Retina (tissue), 1 donor: Measurements from ENCODE around the gene PGS1.
"Not testable (repeated sequence)": the region's sequence is repeated elsewhere in the genome, so short reads cannot be mapped to it uniquely, and the experiment has no call there.

Experiments
- DNase-seq: peaks from one replicate; pipeline ENCODE4 v3.0.0-alpha.2; 2016

The PGS1 gene, protein sequence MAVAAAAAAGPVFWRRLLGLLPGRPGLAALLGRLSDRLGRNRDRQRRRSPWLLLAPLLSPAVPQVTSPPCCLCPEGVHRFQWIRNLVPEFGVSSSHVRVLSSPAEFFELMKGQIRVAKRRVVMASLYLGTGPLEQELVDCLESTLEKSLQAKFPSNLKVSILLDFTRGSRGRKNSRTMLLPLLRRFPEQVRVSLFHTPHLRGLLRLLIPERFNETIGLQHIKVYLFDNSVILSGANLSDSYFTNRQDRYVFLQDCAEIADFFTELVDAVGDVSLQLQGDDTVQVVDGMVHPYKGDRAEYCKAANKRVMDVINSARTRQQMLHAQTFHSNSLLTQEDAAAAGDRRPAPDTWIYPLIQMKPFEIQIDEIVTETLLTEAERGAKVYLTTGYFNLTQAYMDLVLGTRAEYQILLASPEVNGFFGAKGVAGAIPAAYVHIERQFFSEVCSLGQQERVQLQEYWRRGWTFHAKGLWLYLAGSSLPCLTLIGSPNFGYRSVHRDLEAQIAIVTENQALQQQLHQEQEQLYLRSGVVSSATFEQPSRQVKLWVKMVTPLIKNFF

DNA sequence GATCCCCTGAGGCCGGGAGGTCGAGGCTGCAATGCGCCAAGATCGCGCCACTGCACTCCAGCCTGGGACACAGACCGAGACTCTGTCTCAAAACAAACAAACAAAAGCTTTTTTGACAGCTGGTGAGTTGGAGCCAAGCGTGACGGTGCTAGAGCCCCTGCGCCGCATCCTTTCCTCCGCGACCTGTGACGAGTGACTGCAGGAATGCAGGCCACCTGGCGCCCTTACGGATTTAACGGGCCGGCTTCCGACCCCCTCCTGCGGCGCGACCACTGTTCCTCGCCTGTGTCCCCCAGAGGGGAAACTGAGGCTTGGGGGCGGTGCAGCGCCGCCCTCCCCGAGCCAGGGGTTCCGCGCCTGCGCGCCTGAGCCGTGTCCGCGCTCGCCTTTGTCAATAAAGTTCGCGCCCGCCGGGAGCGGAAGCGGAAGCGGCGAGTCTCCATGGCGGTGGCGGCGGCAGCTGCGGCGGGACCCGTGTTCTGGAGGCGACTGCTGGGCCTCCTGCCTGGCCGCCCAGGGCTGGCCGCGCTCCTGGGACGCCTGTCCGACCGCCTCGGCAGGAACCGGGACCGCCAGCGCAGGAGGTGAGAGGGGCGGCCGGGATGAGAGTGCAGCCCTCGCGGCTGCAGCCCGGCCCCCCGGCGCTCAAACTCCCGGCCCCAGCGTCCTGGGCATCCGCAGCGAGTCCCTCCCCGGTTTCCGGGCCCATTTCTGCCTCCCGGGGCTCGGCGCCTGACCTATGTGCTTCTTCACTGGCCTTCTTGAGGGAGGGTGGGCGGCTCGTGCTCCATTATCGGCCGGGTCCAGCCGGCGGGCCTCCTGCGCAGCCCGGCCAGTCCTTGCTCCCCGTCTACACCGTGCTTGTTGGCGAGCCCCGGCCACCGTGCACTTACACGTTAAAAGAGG, at the start of gene PGS1:
Gene PGS1 (plus strand): TSS at position 425 of the 906 bp plus-strand sequence. CDS start 17 bp downstream, at position 442.
- DNase-seq, result peak; percentile 95

- DNase-seq, result no peak
Observed at GRCh38 chr17:78329263-78330059, 49.0 kb upstream of the PGS1 start.

DNA sequence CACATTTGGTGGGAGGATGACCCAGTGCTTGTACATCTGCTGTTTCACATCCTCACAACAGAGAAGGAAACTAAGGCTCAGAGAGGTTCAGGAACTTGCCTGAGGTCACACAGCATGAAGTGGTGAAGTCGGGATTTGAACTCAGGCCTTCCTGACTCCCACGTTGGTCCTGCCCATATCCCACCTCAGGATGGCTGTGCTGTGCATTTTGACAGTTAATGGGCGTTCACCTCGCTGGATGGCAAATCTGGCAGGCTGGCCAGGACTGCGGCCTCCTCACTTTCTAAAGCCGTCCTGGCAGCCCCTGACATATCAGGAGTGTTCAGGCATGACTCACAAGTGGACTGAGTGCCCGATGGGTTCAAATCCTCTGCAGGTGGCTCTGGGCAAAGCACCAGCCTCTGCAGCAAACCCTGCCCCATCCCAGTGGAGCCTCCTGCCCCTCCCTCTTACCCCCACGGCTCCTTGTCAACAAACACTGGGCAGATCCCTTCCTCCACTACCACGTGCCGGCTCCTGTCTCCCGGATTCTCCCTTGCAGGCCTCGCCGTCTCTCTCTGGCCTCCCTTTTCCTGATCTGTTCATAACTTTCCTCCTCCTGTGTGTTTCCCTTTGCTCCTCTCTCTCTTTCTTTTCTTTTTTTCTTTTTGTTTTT, 47.8 kb upstream of the PGS1 start:
- no peak for DNase-seq

GRCh38 chr17:78331355-78331754, 47.1 kb upstream of the PGS1 start:
- not testable (repeated sequence) for DNase-seq

DNA sequence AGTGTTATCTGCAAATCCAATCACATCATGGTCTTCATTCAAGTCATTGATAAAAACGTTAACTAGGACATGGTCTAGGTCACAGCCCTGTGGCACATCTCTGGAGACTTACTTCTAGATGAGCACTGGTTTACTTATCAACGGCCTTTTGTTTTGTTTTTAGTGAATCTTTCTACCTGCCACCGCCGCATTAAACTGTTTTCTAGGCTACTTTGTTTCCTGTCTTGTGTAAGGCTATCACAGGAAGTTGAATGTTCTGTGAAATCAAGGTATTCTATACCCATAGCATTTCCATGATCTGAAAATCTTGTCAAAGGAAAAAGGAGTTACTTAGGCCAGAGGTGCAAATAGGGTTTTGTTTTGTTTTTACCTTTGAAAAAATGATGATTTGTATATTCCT, 45.5 kb upstream of the PGS1 start:
- DNase-seq, result no peak

GRCh38 chr17:78335209-78335608, 43.2 kb upstream of the PGS1 start:
- DNase-seq, result no peak

DNA sequence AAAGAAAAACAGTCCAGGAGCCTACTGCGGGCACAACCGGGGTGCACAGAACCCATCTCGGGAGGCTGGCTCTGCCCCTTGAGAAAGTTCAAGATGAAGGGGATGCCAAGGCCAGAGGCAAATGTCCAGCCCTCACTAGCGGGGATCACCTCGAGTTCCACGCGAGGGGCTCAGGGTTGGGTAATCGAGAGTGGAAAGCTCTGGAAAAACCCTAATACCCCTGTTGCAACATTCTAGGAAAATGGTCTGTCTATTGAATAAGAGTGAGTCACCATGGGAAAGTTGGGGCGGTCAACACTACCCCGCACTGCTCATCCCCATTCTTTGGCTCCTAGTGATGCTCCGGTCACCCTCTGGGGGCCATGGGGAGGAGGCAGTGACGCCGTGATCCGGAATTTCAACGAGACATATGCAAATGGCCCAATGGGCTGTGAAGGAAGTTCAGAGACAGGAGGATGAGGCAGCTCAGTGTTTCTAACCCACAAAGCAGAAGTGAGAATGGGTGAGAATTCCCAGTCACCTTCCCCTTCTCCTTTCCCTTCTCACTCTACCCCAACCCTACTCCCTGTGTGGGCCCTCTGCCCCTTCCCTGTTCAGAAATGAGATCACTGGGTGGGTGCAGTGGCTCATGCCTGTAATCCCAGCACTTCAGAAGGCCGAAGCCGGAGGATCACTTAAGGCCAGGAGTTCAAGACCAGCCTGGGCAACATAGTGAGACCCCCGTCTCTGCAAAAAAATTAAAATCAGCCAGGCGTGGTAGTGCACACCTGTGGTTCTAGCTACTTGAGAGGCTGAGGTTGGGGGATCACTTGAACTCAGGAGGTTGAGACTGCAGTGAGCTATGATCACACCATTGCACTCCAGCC, 41.0 kb upstream of the PGS1 start:
- no peak for DNase-seq

- DNase-seq, result no peak
Observed at GRCh38 chr17:78338486-78339259, 39.8 kb upstream of the PGS1 start.

- no peak for DNase-seq
Observed at GRCh38 chr17:78340183-78340955, 38.1 kb upstream of the PGS1 start.

GRCh38 chr17:78341559-78342448, 36.6 kb upstream of the PGS1 start:
- DNase-seq, result peak; percentile 87

- peak; percentile 12 for DNase-seq
Observed at GRCh38 chr17:78342449-78343186, 35.8 kb upstream of the PGS1 start.

DNA sequence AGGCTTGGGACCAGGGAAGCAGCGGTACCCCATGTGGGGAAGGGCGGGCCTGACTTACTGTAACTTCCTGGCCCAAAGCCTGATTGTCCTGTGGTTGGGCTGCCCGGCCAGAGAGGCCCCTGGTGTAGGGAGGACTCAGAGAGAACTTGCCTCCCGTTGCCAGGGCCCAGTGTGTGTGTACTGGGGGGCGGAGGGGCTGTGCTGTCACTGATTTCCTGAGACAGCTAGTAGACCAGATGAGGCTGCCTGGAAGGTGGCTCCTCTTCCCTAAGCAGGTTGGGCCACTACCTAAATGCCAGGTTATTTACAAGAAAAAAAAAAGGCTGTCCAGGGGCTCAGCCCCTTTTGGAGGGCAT, 35.3 kb upstream of the PGS1 start:
- no peak for DNase-seq

DNA sequence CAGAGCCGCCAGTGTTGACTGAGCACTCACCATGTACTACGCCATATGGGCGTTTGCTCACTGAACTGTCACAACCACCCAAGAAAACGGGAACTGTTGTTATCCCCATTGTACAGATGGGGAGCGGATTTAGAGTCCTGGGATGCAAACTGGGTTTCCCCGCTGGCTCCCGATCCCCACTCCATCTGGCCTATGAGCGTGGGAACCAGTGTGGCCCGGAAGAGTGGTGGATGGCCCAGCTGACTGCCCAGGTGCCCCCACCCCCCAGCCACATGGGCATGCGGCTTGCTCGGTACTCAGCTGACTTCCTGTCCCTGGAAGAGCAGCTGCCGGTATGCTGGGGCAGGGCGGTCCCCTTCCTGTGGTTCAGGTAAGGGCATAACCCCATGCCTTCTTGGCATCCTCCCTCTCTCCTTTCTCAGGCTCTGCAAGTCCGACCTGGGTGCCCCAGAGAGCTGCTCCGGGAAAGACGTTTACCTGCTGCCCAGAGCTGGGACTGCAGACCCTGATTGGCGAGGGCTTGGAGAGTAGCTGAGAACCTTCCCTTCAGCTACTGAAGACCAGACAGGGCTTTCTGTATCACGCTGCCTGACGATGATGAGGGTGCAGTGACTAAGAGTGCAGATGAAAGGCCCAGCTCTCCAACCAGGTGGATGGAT, 34.8 kb upstream of the PGS1 start:
- DNase-seq, result no peak

DNA sequence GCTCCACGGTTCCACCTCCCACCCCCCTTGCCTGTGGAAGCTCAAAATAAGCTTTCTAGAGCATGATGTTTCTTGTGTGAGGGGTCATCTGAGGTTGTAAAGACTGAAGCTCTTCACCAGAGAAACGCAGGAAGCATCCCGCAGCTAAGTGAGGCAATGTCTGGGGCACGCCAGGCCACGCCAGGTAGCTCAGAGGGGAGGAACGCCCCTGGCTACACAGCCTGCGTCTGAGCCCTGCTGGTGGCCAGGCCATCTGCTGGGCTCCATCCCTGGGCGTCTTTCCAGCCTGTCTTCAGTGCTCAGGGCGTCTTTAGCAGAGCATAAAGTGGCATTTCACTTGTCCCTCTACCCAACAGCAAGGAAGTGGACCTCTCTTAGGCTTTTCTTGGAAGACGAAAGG, 33.8 kb upstream of the PGS1 start:
- DNase-seq, result no peak

GRCh38 chr17:78345172-78345571, 33.3 kb upstream of the PGS1 start:
- no peak for DNase-seq

- no peak for DNase-seq
Observed at GRCh38 chr17:78345791-78346494, 32.5 kb upstream of the PGS1 start.
